ENCODE data around the gene PNPLA5. TPM values are rescaled to one million over a fixed set of nuclear protein-coding genes. Genes with fewer than 3 reads are reported as not detected.

PNPLA5 gene
- total and polyA plus RNA-seq, 8 donors = not detected

- no peak for FAIRE-seq
- Histone ChIP-seq H3K27ac (no peak overlapping the region), H3K4me3 (no peak overlapping the region), H3K4me1 (no peaks in the 10 kb centered on the region), H3K9me3 (no peaks in the 10 kb centered on the region), H3K36me3 (no peaks in the 10 kb centered on the region), H3K27me3 (no peaks in the 10 kb centered on the region)
- TF ChIP-seq, protein P1, sequence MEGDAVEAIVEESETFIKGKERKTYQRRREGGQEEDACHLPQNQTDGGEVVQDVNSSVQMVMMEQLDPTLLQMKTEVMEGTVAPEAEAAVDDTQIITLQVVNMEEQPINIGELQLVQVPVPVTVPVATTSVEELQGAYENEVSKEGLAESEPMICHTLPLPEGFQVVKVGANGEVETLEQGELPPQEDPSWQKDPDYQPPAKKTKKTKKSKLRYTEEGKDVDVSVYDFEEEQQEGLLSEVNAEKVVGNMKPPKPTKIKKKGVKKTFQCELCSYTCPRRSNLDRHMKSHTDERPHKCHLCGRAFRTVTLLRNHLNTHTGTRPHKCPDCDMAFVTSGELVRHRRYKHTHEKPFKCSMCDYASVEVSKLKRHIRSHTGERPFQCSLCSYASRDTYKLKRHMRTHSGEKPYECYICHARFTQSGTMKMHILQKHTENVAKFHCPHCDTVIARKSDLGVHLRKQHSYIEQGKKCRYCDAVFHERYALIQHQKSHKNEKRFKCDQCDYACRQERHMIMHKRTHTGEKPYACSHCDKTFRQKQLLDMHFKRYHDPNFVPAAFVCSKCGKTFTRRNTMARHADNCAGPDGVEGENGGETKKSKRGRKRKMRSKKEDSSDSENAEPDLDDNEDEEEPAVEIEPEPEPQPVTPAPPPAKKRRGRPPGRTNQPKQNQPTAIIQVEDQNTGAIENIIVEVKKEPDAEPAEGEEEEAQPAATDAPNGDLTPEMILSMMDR (IDR thresholded peaks at IDR 0.05) = no peak
- no peak for ATAC-seq
- WGBS, 2 donors = 79 to 84% methylated on average over 21 of the region's 21 CpGs
- intact Hi-C loops (cut with DNase I) = loop anchor here in 1 of 3 donors (10.0 kb wide), 1 partner anchor 447 kb away; no protein-coding TSS in a partner anchor
- DNase-seq = peak in 3 of 6 donors; percentile 7 to 40 (median 37)
Measured at GRCh38 chr22:43841742-43842141, 50.1 kb downstream of the PNPLA5 start.

DNA sequence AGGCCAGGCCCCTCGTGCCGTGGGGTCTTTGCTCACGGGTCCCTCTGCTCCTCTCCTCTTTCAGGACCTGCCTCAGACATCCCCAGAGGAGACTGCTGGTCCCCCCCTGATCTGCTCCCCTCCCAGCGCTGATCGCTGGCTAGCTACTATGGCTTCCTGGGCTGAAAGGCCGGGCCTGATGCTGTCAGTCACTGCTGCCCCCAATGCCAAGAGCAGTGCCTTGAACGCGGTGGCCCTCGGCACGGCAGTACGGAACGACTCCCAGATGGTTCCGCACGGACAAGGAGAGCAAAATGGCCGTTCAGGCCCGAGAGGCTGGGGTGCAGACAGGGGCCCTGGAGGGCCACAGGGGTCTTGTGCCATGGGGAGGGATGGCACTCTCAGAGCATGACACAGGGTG is 51.0 kb downstream of the PNPLA5 start:
- H3K9me3 ChIP-seq = no peaks in the 10 kb centered on the region
- no peaks in the 10 kb centered on the region for H3K4me1 ChIP-seq
- H3K4me3 ChIP-seq = no peak overlapping the region
- no peak overlapping the region for H3K27ac ChIP-seq
- DNase-seq (peak in 2 of 6 donors; percentile 10 to 44), FAIRE-seq (no peak), ATAC-seq (no peak)
- TF ChIP-seq, protein P1 (IDR thresholded peaks at IDR 0.05) = no peak
- intact Hi-C loops (cut with DNase I) = loop anchor here in 1 of 3 donors (10.0 kb wide), 1 partner anchor 446 kb away; no protein-coding TSS in a partner anchor
- H3K27me3 ChIP-seq = no peaks in the 10 kb centered on the region
- WGBS, 2 donors = 68 to 80% methylated on average over 16 of the region's 16 CpGs
- no peaks in the 10 kb centered on the region for H3K36me3 ChIP-seq

GRCh38 chr22:43840431-43840830 is 51.4 kb downstream of the PNPLA5 start:
- TF ChIP-seq, protein P1 (IDR thresholded peaks at IDR 0.05) = no peak
- intact Hi-C loops (cut with DNase I) = loop anchor here in 1 of 3 donors (10.0 kb wide), 1 partner anchor 446 kb away; no protein-coding TSS in a partner anchor
- H3K4me3 ChIP-seq = no peak overlapping the region
- FAIRE-seq (no peak), DNase-seq (peak in 2 of 6 donors; percentile 3 to 47), ATAC-seq (no peak)
- H3K4me1 ChIP-seq = no peaks in the 10 kb centered on the region
- H3K27me3 ChIP-seq = no peaks in the 10 kb centered on the region
- no peak overlapping the region for H3K27ac ChIP-seq
- H3K9me3 ChIP-seq = no peaks in the 10 kb centered on the region
- WGBS, 2 donors = 71 to 84% methylated on average over 10 to 13 of the region's 13 CpGs
- no peaks in the 10 kb centered on the region for H3K36me3 ChIP-seq

DNA sequence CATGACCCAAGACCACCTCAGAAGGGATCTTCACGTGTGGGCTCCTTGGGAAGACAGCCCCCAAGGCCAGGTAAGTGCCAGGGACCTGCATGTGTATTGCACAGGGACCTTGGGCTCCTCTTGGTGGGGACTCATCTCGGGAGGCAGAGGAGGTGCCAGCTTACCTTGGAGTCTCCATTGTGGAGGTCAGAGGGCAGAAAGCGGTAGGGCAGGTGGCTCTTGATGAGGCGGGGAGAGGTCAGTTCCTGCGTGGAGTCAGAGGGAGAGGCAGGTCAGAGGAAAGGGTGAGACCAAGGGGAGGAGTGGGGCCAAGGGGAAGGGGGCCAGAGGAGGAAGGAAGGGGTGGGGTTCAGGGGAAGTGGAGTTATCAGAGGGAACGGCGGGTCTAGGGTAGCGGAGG is 52.0 kb downstream of the PNPLA5 start:
- ATAC-seq (no peak), DNase-seq (peak in 1 of 6 donors; percentile 7), FAIRE-seq (no peak)
- H3K9me3 ChIP-seq = no peaks in the 10 kb centered on the region
- no peaks in the 10 kb centered on the region for H3K27me3 ChIP-seq
- no peaks in the 10 kb centered on the region for H3K4me1 ChIP-seq
- no peak overlapping the region for H3K4me3 ChIP-seq
- TF ChIP-seq, protein P1 (IDR thresholded peaks at IDR 0.05) = no peak
- WGBS, 2 donors = 38 to 45% methylated on average over 8 of the region's 8 CpGs
- H3K27ac ChIP-seq = no peak overlapping the region
- no peaks in the 10 kb centered on the region for H3K36me3 ChIP-seq
- intact Hi-C loops (cut with DNase I) = loop anchor here in 1 of 3 donors (10.0 kb wide), 1 partner anchor 445 kb away; no protein-coding TSS in a partner anchor

GRCh38 chr22:43838571-43839307 is 53.1 kb downstream of the PNPLA5 start:
- Histone ChIP-seq H3K36me3 (no peaks in the 10 kb centered on the region), H3K9me3 (no peaks in the 10 kb centered on the region), H3K4me3 (no peak overlapping the region), H3K4me1 (no peaks in the 10 kb centered on the region), H3K27me3 (no peaks in the 10 kb centered on the region), H3K27ac (no peak overlapping the region)
- ATAC-seq (no peak), FAIRE-seq (no peak), DNase-seq (peak in 2 of 6 donors; percentile 9 to 29)
- TF ChIP-seq, protein P1 (IDR thresholded peaks at IDR 0.05) = no peak
- intact Hi-C loops (cut with DNase I) = no loop called here
- 78 to 85% methylated on average over 25 of the region's 25 CpGs for WGBS, 2 donors

Measured in pancreas (tissue), 10 donors.